Endothelial cell of umbilical vein (primary cell): ENCODE data around the gene USP7. TPM values are rescaled to one million over a fixed set of nuclear protein-coding genes. Genes with fewer than 3 reads are reported as not detected.

Experiments
- BruUV-seq: library from RNA; stranded (reverse); fragments of 400-500 nt; replicated peaks from 2 replicates; lab custom pipeline; 2021; lab: Mats Ljungman, UMichigan
- CTCF ChIA-PET: fragments of 300-600, 350-600 bp; sonication (Branson Sonifier 250); formaldehyde crosslinking; loops from one replicate; lab custom pipeline; 2021; ENCODE audit warnings: antibody characterized with exemption, inconsistent platforms; lab: Charles Lee
- POLR2A ChIA-PET: fragments of 300-600, 350-600 bp; sonication (Branson Sonifier 250); formaldehyde crosslinking; loops from one replicate; lab custom pipeline; 2021; ENCODE audit warnings: antibody characterized with exemption, inconsistent platforms; lab: Charles Lee
- DNase-seq: peaks from one replicate; pipeline ENCODE4 v3.0.0-alpha.2; 2011; ENCODE audit warnings: low read depth, low spot score
- FAIRE-seq: peaks from 2 replicates; lab custom pipeline; 2011; peaks lifted over from hg19 to GRCh38; lab: Jason Lieb, UNC
- H2AFZ ChIP-seq: 2 replicates; pipeline ENCODE4 v1.6.0; 2012; ENCODE audit warnings: low read depth, low read length, control low read depth, inconsistent platforms
- H3K27ac ChIP-seq: 2 replicates; pipeline ENCODE4 v1.5.1; 2011; ENCODE audit warnings: low read depth, mild to moderate bottlenecking, control low read depth, low read length, moderate library complexity; ENCODE audit not compliant: insufficient read depth
- H3K27me3 ChIP-seq, 2 experiments: 2 replicates each; pipeline versions ENCODE4 v1.6.0 to v1.6.1; 2011; ENCODE audit warnings: low read length in 2 of 2, mixed read lengths in 1 of 2; ENCODE audit not compliant: control insufficient read depth in 2 of 2, insufficient read depth in 2 of 2
- H3K36me3 ChIP-seq, 2 experiments: 2 replicates in 1 of 2; 3 replicates in 1 of 2; pipeline ENCODE4 v1.5.1; 2011; ENCODE audit warnings: low read length in 2 of 2, mild to moderate bottlenecking in 1 of 2, moderate library complexity in 1 of 2; ENCODE audit not compliant: control insufficient read depth in 2 of 2, insufficient read depth in 2 of 2; ENCODE audit errors: extremely low read depth in 1 of 2
- H3K4me1 ChIP-seq: 3 replicates; pipeline ENCODE4 v1.5.1; 2011; ENCODE audit warnings: mild to moderate bottlenecking, low read length; ENCODE audit not compliant: control insufficient read depth, insufficient read depth; ENCODE audit errors: extremely low read depth
- H3K4me2 ChIP-seq: 2 replicates; pipeline ENCODE4 v1.6.1; 2011; ENCODE audit warnings: low read length, control low read depth, mixed read lengths; ENCODE audit not compliant: insufficient read depth
- H3K4me3 ChIP-seq, 3 experiments: fragments of 200-600 bp in 1 of 3; sonication (generic), shearing (Covaris generic) in 1 of 3; replicated peaks in 1 of 3; 2 replicates each; pipeline ENCODE4 v1.5.1; 2011 to 2016; ENCODE audit warnings: control low read depth in 3 of 3, low read length in 3 of 3, mild to moderate bottlenecking in 2 of 3, inconsistent platforms in 1 of 3, low read depth in 1 of 3, moderate library complexity in 1 of 3; ENCODE audit not compliant: insufficient read depth in 1 of 3
- H3K79me2 ChIP-seq: 2 replicates; pipeline ENCODE4 v1.6.0; 2012; ENCODE audit warnings: low read length, inconsistent platforms; ENCODE audit not compliant: control insufficient read depth, insufficient read depth
- H3K9ac ChIP-seq: replicated peaks from 2 replicates; pipeline ENCODE3; 2011; ENCODE audit warnings: low read length, control low read depth; ENCODE audit not compliant: insufficient read depth; ENCODE audit errors: extremely low read depth
- H3K9me1 ChIP-seq: replicated peaks from 3 replicates; pipeline ENCODE4 v1.6.0; 2011; ENCODE audit warnings: mild to moderate bottlenecking, low read length; ENCODE audit not compliant: control insufficient read depth, insufficient read depth; ENCODE audit errors: extremely low read depth
- H3K9me3 ChIP-seq: replicated peaks from 2 replicates; pipeline ENCODE4 v1.5.1; 2012; ENCODE audit warnings: low read length, inconsistent platforms; ENCODE audit not compliant: control insufficient read depth, insufficient read depth
- H4K20me1 ChIP-seq: replicated peaks from 2 replicates; pipeline ENCODE3; 2011; ENCODE audit warnings: mild to moderate bottlenecking, low read length; ENCODE audit not compliant: control insufficient read depth, insufficient read depth; ENCODE audit errors: extremely low read depth
- EZH2 ChIP-seq: IDR thresholded peaks from 2 replicates; pipeline ENCODE4 v1.6.1; 2012; ENCODE audit warnings: borderline replicate concordance, low read depth, mild to moderate bottlenecking, moderate library complexity, low read length, inconsistent platforms; ENCODE audit not compliant: severe bottlenecking
- FOS ChIP-seq: IDR thresholded peaks from 2 replicates; pipeline ENCODE4 v1.6.1; 2011; ENCODE audit warnings: mild to moderate bottlenecking, low read length, moderate library complexity, borderline replicate concordance; ENCODE audit not compliant: insufficient read depth
- GATA2 ChIP-seq: IDR thresholded peaks from 2 replicates; pipeline ENCODE4 v1.7.0; 2011; ENCODE audit warnings: low read depth, mild to moderate bottlenecking, moderate library complexity, mixed read lengths, low read length; ENCODE audit not compliant: insufficient read length, insufficient read depth
- JUN ChIP-seq: IDR thresholded peaks from 2 replicates; pipeline ENCODE4 v1.6.1; 2011; ENCODE audit warnings: borderline replicate concordance, low read depth; ENCODE audit not compliant: insufficient read length, insufficient read depth
- MYC ChIP-seq: IDR thresholded peaks from one replicate; pipeline ENCODE4 v1.6.1; 2011; ENCODE audit warnings: mild to moderate bottlenecking, low read depth, low read length
- POLR2A ChIP-seq: IDR thresholded peaks from 2 replicates; pipeline ENCODE4 v1.6.1; 2012; ENCODE audit warnings: low read depth, mild to moderate bottlenecking, control low read depth, low read length
- POLR2AphosphoS5 ChIP-seq: IDR thresholded peaks from 2 replicates; pipeline ENCODE4 v1.6.1; 2012; ENCODE audit warnings: low read depth, mild to moderate bottlenecking, control low read depth, low read length, moderate library complexity; ENCODE audit not compliant: insufficient read depth
- dilution Hi-C: fragments of 300-500 bp; cut with MboI; formaldehyde crosslinking; loops from one replicate; pipeline ENCODE4 v1.15.0; 2019; ENCODE audit warnings: low sequenced_read_pairs; ENCODE audit not compliant: extremely low pct_ligation_motif_present
- intact Hi-C: fragments of 100-400 bp; cut with micrococcal nuclease; formaldehyde crosslinking; loops from one replicate; pipeline ENCODE4 v1.10.0; 2022
- polyA plus RNA-seq, 4 experiments: library from polyadenylated mRNA; depleted of rRNA in 3 of 4; stranded (reverse) in 3 of 4; unstranded in 1 of 4; fragments of >200 nt; gene quantifications; 2 replicates each; pipeline versions ENCODE4 v1.2.1 to v1.2.3, GENCODE V29; 2011 to 2012; ENCODE audit warnings: missing spikeins in 1 of 4
- total RNA-seq: library from RNA; stranded (reverse); gene quantifications from 2 replicates; pipeline ENCODE4 v1.2.3, GENCODE V29; 2021
- TF ChIP-seq, protein P1 (sequence below): IDR thresholded peaks from 2 replicates; pipeline ENCODE4 v1.6.1; 2011; ENCODE audit not compliant: insufficient read depth, insufficient read length
- TF ChIP-seq, protein P2 (sequence below), 2 donors: IDR thresholded peaks; 1 replicate in 1 of 2; 2 replicates in 1 of 2; pipeline ENCODE4 v1.5.1; 2011; ENCODE audit warnings: low read length in 2 of 2, mild to moderate bottlenecking in 2 of 2, moderate library complexity in 2 of 2, control low read depth in 1 of 2, inconsistent platforms in 1 of 2, low read depth in 1 of 2; ENCODE audit not compliant: insufficient read depth in 1 of 2; ENCODE audit errors: extremely low read depth in 1 of 2

USP7 gene
- total and polyA plus RNA-seq, 2 donors (not counting 3 experiments of a cell fraction or from before 2014, with no cell fraction given) = 17.7 to 130 TPM

DNA sequence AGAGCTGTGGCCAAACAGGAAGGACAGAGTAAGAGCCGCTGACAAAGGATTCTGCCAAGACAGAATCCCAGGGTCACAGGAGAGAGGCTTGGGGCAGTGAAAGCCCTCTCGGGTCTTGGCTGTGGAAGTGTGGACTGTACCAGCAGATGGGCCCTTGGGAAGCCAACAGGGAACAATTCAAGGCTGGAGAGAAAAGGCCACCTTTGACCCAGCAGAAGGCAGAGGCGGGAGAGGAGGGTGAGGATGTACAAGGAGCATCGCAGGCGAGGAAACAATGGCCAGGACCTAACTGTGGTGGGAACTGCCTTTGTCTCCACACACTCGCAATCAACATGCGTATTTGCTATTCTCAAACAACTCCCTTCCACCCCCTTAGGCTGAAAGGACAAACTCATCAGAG is 110.6 kb downstream of the USP7 start:
- Histone ChIP-seq H3K79me2 (no peaks in the 10 kb centered on the region), H3K4me1 (peaks cover 31% of the 10 kb centered on the region), H3K9me3 (no peaks in the 10 kb centered on the region), H3K4me3 (no peak overlapping the region), H3K9ac (no peak overlapping the region), H3K36me3 (peaks cover 3 to 31% of the 10 kb centered on the region in 2 experiments), H3K27ac (no peak overlapping the region), H3K27me3 (no peaks in the 10 kb centered on the region), H4K20me1 (no peaks in the 10 kb centered on the region), H3K9me1 (no peaks in the 10 kb centered on the region), H2AFZ (no peak overlapping the region), H3K4me2 (no peak overlapping the region)
- dilution Hi-C loops (no loop called here), intact Hi-C loops (no loop called here)
- TSS peak; percentile 15 for BruUV-seq
- no peak for TF ChIP-seq POLR2AphosphoS5
- no peak for TF ChIP-seq FOS
- TF ChIP-seq, protein P1, sequence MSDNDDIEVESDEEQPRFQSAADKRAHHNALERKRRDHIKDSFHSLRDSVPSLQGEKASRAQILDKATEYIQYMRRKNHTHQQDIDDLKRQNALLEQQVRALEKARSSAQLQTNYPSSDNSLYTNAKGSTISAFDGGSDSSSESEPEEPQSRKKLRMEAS = no peak
- no peak for TF ChIP-seq EZH2
- CTCF ChIA-PET = interaction anchor here (1.0 to 1.5 kb wide), 3 partner anchors 16 to 28 kb away, joined by 3 to 4 read pairs (median 4); partner anchors contain the start of gene CARHSP1
- FAIRE-seq (no peak), DNase-seq (no peak)
- POLR2A ChIA-PET = interaction anchor here (0.6 to 1.6 kb wide), 3 partner anchors 8 to 21 kb away, joined by 3 to 8 read pairs (median 7); partner anchors contain the start of gene CARHSP1

DNA sequence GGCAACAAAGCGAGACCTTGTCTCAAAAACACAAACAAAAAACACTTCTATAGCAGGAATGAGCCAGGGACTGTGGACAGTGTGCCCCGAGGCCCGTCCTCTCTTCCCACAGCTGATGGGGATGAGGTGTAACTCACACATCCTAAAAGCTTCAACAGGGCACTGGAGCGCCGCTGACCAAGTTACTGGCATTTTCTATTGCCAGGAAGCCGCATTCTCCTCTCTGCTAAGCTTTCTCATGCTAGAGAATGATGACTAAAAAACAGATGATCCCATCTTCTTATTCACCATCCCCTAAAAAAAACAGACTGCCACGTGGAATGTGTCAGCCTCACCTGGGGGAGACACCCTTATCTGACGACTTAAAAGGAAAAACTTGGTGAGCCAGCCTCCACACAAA is 111.2 kb downstream of the USP7 start:
- dilution Hi-C loops = no loop called here
- no peak overlapping the region for H3K9ac ChIP-seq
- TF ChIP-seq JUN (no peak), POLR2A (no peak), GATA2 (no peak), FOS (no peak), EZH2 (no peak), MYC (no peak), POLR2AphosphoS5 (no peak)
- TF ChIP-seq, protein P2, sequence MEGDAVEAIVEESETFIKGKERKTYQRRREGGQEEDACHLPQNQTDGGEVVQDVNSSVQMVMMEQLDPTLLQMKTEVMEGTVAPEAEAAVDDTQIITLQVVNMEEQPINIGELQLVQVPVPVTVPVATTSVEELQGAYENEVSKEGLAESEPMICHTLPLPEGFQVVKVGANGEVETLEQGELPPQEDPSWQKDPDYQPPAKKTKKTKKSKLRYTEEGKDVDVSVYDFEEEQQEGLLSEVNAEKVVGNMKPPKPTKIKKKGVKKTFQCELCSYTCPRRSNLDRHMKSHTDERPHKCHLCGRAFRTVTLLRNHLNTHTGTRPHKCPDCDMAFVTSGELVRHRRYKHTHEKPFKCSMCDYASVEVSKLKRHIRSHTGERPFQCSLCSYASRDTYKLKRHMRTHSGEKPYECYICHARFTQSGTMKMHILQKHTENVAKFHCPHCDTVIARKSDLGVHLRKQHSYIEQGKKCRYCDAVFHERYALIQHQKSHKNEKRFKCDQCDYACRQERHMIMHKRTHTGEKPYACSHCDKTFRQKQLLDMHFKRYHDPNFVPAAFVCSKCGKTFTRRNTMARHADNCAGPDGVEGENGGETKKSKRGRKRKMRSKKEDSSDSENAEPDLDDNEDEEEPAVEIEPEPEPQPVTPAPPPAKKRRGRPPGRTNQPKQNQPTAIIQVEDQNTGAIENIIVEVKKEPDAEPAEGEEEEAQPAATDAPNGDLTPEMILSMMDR (IDR thresholded peaks at IDR 0.05; ENCODE audit: extremely low read depth in 1 of 2, insufficient read depth in 1 of 2, low read depth in 1 of 2, low read length in 2 of 2) = no peak
- TF ChIP-seq, protein P1 = no peak
- H3K4me2 ChIP-seq = no peak overlapping the region
- intact Hi-C loops = no loop called here
- H3K9me1 ChIP-seq = no peaks in the 10 kb centered on the region
- ChIA-PET CTCF (interaction anchor here (0.7 to 2.7 kb wide), 5 partner anchors 21 to 41 kb away, joined by 3 to 8 read pairs (median 3); no protein-coding TSS in a partner anchor), POLR2A (interaction anchor here (1.6 kb wide), 1 partner anchor 16 kb away, joined by 7 read pairs; the partner anchor contains the start of gene CARHSP1)
- DNase-seq = no peak
- no peak overlapping the region for H2AFZ ChIP-seq
- no peaks in the 10 kb centered on the region for H3K9me3 ChIP-seq
- no peak for FAIRE-seq
- no TSS peak for BruUV-seq
- H3K36me3 ChIP-seq = peaks cover 3 to 35% of the 10 kb centered on the region in 2 experiments
- no peaks in the 10 kb centered on the region for H3K79me2 ChIP-seq
- no peak overlapping the region for H3K4me3 ChIP-seq
- peaks cover 31% of the 10 kb centered on the region for H3K4me1 ChIP-seq
- H4K20me1 ChIP-seq = no peaks in the 10 kb centered on the region
- no peak overlapping the region for H3K27ac ChIP-seq
- no peaks in the 10 kb centered on the region for H3K27me3 ChIP-seq
